IMR-90 (cell line): Measurements from ENCODE around the gene PLEK. TPM values are rescaled to one million over a fixed set of nuclear protein-coding genes. Genes with fewer than 3 reads are reported as not detected.

Source experiments
- ATAC-seq: fragments of 200-7000 bp; cut with Tn5 transposase; 2 replicates; pipeline ENCODE4 v1.9.1; 2020; ENCODE audit warnings: low read depth, mild to moderate bottlenecking, moderate library complexity
- BruUV-seq: library from RNA; stranded (reverse); fragments of 400-500 nt; replicated peaks from 2 replicates; lab custom pipeline; 2021; lab: Mats Ljungman, UMichigan
- CTCF ChIA-PET: fragments of 300-600 bp; formaldehyde crosslinking; extraction: SDS; loops from one replicate; lab custom pipeline; 2021; ENCODE audit warnings: antibody characterized with exemption; lab: Yijun Ruan, JAX
- POLR2A ChIA-PET: fragments of 300-600 bp; sonication (Branson Sonifier 250); formaldehyde crosslinking; loops from one replicate; lab custom pipeline; 2022; ENCODE audit warnings: antibody characterized with exemption; ENCODE audit not compliant: unreplicated experiment; lab: Charles Lee
- DNase-seq: peaks from one replicate; pipeline ENCODE4 v3.0.0; 2013
- H2AFZ ChIP-seq: replicated peaks from 2 replicates; pipeline ENCODE3; 2013; ENCODE audit warnings: low read length, mild to moderate bottlenecking; ENCODE audit not compliant: poor library complexity
- H2AK5ac ChIP-seq: 2 replicates; pipeline ENCODE4 v1.6.1; 2013; ENCODE audit warnings: low read depth, low read length, inconsistent platforms
- H2AK9ac ChIP-seq: replicated peaks from 2 replicates; pipeline ENCODE3; 2013; ENCODE audit warnings: mild to moderate bottlenecking, low read depth, low read length, moderate library complexity; ENCODE audit not compliant: poor library complexity
- H2BK120ac ChIP-seq: 2 replicates; pipeline ENCODE4 v1.6.1; 2013; ENCODE audit warnings: low read depth, low read length, inconsistent platforms
- H2BK15ac ChIP-seq: 3 replicates; pipeline ENCODE4 v1.6.1; 2013; ENCODE audit warnings: low read depth, low read length, inconsistent platforms
- H2BK20ac ChIP-seq: 2 replicates; pipeline ENCODE4 v1.6.1; 2013; ENCODE audit warnings: low read depth, mild to moderate bottlenecking, inconsistent platforms, low read length, moderate library complexity
- H2BK5ac ChIP-seq: 2 replicates; pipeline ENCODE4 v1.6.1; 2013; ENCODE audit warnings: mild to moderate bottlenecking, low read depth, low read length, inconsistent platforms; ENCODE audit not compliant: poor library complexity, severe bottlenecking
- H3K14ac ChIP-seq: replicated peaks from 2 replicates; pipeline ENCODE4 v1.6.1; 2013; ENCODE audit warnings: low read depth, low read length, inconsistent platforms
- H3K18ac ChIP-seq: 2 replicates; pipeline ENCODE4 v1.6.1; 2013; ENCODE audit warnings: low read depth, low read length, control low read depth
- H3K23ac ChIP-seq: 2 replicates; pipeline ENCODE4 v1.6.1; 2013; ENCODE audit warnings: low read depth, low read length, inconsistent platforms
- H3K27ac ChIP-seq: 2 replicates; pipeline ENCODE4 v1.5.1; 2013; ENCODE audit warnings: mild to moderate bottlenecking, control low read depth, low read length; ENCODE audit not compliant: insufficient read depth
- H3K27me3 ChIP-seq: 2 replicates; pipeline ENCODE4 v1.6.1; 2013; ENCODE audit warnings: low read length; ENCODE audit not compliant: control insufficient read depth, insufficient read depth
- H3K36me3 ChIP-seq: 2 replicates; pipeline ENCODE4 v1.6.1; 2013; ENCODE audit warnings: low read length, mixed read lengths; ENCODE audit not compliant: control insufficient read depth, insufficient read depth
- H3K4ac ChIP-seq: 2 replicates; pipeline ENCODE4 v1.6.1; 2013; ENCODE audit warnings: low read depth, low read length, inconsistent platforms
- H3K4me1 ChIP-seq: 2 replicates; pipeline ENCODE4 v1.6.1; 2013; ENCODE audit warnings: low read length, mixed read lengths; ENCODE audit not compliant: control insufficient read depth, insufficient read depth
- H3K4me2 ChIP-seq: 2 replicates; pipeline ENCODE4 v1.6.1; 2013; ENCODE audit warnings: low read depth, mild to moderate bottlenecking, control low read depth, low read length, moderate library complexity
- H3K4me3 ChIP-seq: 2 replicates; pipeline ENCODE4 v1.5.1; 2013; ENCODE audit warnings: low read depth, mild to moderate bottlenecking, control low read depth, low read length, moderate library complexity; ENCODE audit not compliant: insufficient read depth
- H3K56ac ChIP-seq: 2 replicates; pipeline ENCODE4 v1.6.1; 2013; ENCODE audit warnings: low read length, inconsistent platforms; ENCODE audit not compliant: insufficient read depth; ENCODE audit errors: extremely low read depth
- H3K79me1 ChIP-seq, 2 experiments: 2 replicates each; pipeline ENCODE4 v1.6.1; 2013; ENCODE audit warnings: low read length in 2 of 2, inconsistent platforms in 1 of 2, low read depth in 1 of 2
- H3K9ac ChIP-seq: 2 replicates; pipeline ENCODE4 v1.6.1; 2013; ENCODE audit warnings: low read depth, low read length, control low read depth
- H3K9me1 ChIP-seq: 2 replicates; pipeline ENCODE4 v1.6.1; 2013; ENCODE audit warnings: low read length, inconsistent platforms; ENCODE audit not compliant: insufficient read depth
- H3K9me3 ChIP-seq: 2 replicates; pipeline ENCODE4 v1.6.1; 2013; ENCODE audit warnings: low read length; ENCODE audit not compliant: control insufficient read depth, insufficient read depth
- H4K20me1 ChIP-seq: 2 replicates; pipeline ENCODE4 v1.6.1; 2013; ENCODE audit warnings: low read length, inconsistent platforms; ENCODE audit not compliant: insufficient read depth
- H4K5ac ChIP-seq: 2 replicates; pipeline ENCODE4 v1.6.1; 2013; ENCODE audit warnings: mild to moderate bottlenecking, low read depth, low read length, control low read depth
- H4K8ac ChIP-seq, 2 experiments: 2 replicates each; pipeline ENCODE4 v1.6.1; 2013; ENCODE audit warnings: low read depth in 2 of 2, low read length in 2 of 2, control low read depth in 1 of 2, inconsistent platforms in 1 of 2
- H4K91ac ChIP-seq: 2 replicates; pipeline ENCODE4 v1.6.1; 2013; ENCODE audit warnings: low read depth, low read length, inconsistent platforms; ENCODE audit not compliant: insufficient read depth
- BHLHE40 ChIP-seq: fragments of 150-350 bp; IDR thresholded peaks from 2 replicates; pipeline ENCODE4 v1.6.1; 2016; ENCODE audit warnings: mild to moderate bottlenecking, low read depth, low read length
- CHD1 ChIP-seq: IDR thresholded peaks from 2 replicates; pipeline ENCODE4 v1.6.1; 2012; ENCODE audit warnings: low read depth, low read length, improper control_type of control experiment
- NFE2L2 ChIP-seq: fragments of 150-350 bp; IDR thresholded peaks from 2 replicates; pipeline ENCODE4 v1.6.1; 2016; ENCODE audit warnings: low read depth, mild to moderate bottlenecking, low read length
- RCOR1 ChIP-seq: IDR thresholded peaks from 2 replicates; pipeline ENCODE4 v1.6.1; 2012; ENCODE audit warnings: mild to moderate bottlenecking, low read length, improper control_type of control experiment; ENCODE audit not compliant: insufficient replicate concordance
- SMC3 ChIP-seq: fragments of 150-350 bp; IDR thresholded peaks from 2 replicates; pipeline ENCODE4 v1.6.1; 2016; ENCODE audit warnings: low read depth, mild to moderate bottlenecking, antibody characterized with exemption, low read length, moderate library complexity
- dilution Hi-C: fragments of 300-500 bp; cut with HindIII; formaldehyde crosslinking; loops from one replicate; pipeline ENCODE4 v1.14.3; 2018; ENCODE audit warnings: low sequenced_read_pairs; ENCODE audit not compliant: unreplicated experiment
- in situ Hi-C: fragments of 300-500 bp; cut with MboI; formaldehyde crosslinking; loops from 3 replicates; pipeline ENCODE4 v1.14.3; 2019; ENCODE audit warnings: low sequenced_read_pairs, inconsistent platforms, mixed read lengths
- intact Hi-C: fragments of 100-400 bp; cut with micrococcal nuclease; formaldehyde crosslinking; loops from 2 replicates; pipeline ENCODE4 v1.10.0; 2022
- polyA plus RNA-seq, 3 experiments: library from polyadenylated mRNA; depleted of rRNA; stranded (reverse); fragments of >200 nt; gene quantifications; 2 replicates each; pipeline ENCODE4 v1.2.3, GENCODE V29; 2012; ENCODE audit warnings: low replicate concordance in 1 of 3
- total RNA-seq: library from RNA; depleted of rRNA; stranded (reverse); fragments of >200 nt; gene quantifications from 2 replicates; pipeline ENCODE4 v1.2.3, GENCODE V29; 2012
- TF ChIP-seq, protein P1 (sequence below): fragments of 150-350 bp; IDR thresholded peaks from 2 replicates; pipeline ENCODE4 v1.6.1; 2016; ENCODE audit warnings: low read depth, mild to moderate bottlenecking, low read length, moderate library complexity, borderline replicate concordance

The PLEK gene
- total and polyA plus RNA-seq, 2 of the 4 experiments (the other 2 are of a cell fraction) = under 0.01 TPM; not detected in 1

DNA sequence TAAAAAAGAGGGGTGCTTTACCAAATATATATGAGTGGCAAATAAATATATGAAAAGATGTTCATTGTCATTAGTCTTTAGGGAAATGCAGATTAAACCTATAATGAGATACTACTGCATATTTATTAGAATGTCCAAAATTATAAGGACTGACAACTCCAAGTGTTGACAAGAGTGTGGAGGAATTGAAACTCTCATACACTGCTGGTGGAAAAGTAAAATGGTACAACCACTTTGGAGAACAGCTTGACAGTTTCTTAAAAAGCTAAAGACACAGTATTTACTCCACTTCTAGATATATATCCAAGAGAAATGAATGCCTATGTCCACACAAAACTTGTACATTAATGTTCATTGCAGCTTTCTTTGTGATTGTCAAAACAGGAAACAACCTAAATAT, 50.4 kb downstream of the PLEK start:
- H4K20me1 ChIP-seq = no peaks in the 10 kb centered on the region
- H3K4me3 ChIP-seq = no peak overlapping the region
- no peak overlapping the region for H2AK9ac ChIP-seq
- BruUV-seq = no TSS peak
- H3K9me3 ChIP-seq = no peaks in the 10 kb centered on the region
- no peak for DNase-seq
- H3K9ac ChIP-seq = no peak overlapping the region
- no peak overlapping the region for H2BK20ac ChIP-seq
- no peak overlapping the region for H2BK5ac ChIP-seq
- no peak overlapping the region for H2BK15ac ChIP-seq
- no peak overlapping the region for H3K27ac ChIP-seq
- H2BK120ac ChIP-seq = no peak overlapping the region
- no peaks in the 10 kb centered on the region for H3K36me3 ChIP-seq
- H3K9me1 ChIP-seq = no peaks in the 10 kb centered on the region
- peaks cover 39% of the 10 kb centered on the region for H3K27me3 ChIP-seq
- ChIA-PET CTCF (no interaction called here), POLR2A (no interaction called here)
- H3K4ac ChIP-seq = no peak overlapping the region
- no peaks in the 10 kb centered on the region for H3K4me1 ChIP-seq
- H2AK5ac ChIP-seq = no peak overlapping the region
- no peak overlapping the region for H3K23ac ChIP-seq
- no peak overlapping the region for H3K4me2 ChIP-seq
- no peaks in the 10 kb centered on the region for H3K79me1 ChIP-seq
- no peak overlapping the region for H4K91ac ChIP-seq
- dilution Hi-C loops (no loop called here), in situ Hi-C loops (no loop called here), intact Hi-C loops (no loop called here)
- H3K18ac ChIP-seq = no peak overlapping the region
- TF ChIP-seq RCOR1 (no peak), SMC3 (no peak), CHD1 (no peak), BHLHE40 (no peak), NFE2L2 (no peak)
- TF ChIP-seq, protein P1, sequence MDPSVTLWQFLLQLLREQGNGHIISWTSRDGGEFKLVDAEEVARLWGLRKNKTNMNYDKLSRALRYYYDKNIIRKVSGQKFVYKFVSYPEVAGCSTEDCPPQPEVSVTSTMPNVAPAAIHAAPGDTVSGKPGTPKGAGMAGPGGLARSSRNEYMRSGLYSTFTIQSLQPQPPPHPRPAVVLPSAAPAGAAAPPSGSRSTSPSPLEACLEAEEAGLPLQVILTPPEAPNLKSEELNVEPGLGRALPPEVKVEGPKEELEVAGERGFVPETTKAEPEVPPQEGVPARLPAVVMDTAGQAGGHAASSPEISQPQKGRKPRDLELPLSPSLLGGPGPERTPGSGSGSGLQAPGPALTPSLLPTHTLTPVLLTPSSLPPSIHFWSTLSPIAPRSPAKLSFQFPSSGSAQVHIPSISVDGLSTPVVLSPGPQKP = no peak
- H3K14ac ChIP-seq = no peak overlapping the region
- no peak for ATAC-seq
- H3K56ac ChIP-seq = no peak overlapping the region
- H4K8ac ChIP-seq = no peak overlapping the region
- H4K5ac ChIP-seq = no peak overlapping the region
- no peak overlapping the region for H2AFZ ChIP-seq
